Neural cell (in vitro differentiated cells): ENCODE measurements around the gene SEC14L3. TPM values are rescaled to one million over a fixed set of nuclear protein-coding genes. Genes with fewer than 3 reads are reported as not detected.

Experiments used
- H2AFZ ChIP-seq: fragments of 200-600, 300-800 bp; sonication (generic), shearing (Covaris generic); 2 replicates; pipeline ENCODE4 v1.6.0; 2014; ENCODE audit warnings: low read depth, mild to moderate bottlenecking, antibody characterized with exemption, low read length, moderate library complexity
- H3F3A ChIP-seq: fragments of 200-600 bp; shearing (Covaris generic); 2 replicates; pipeline ENCODE4 v1.6.1; 2016; ENCODE audit warnings: mild to moderate bottlenecking, moderate library complexity, mixed read lengths, antibody characterized with exemption, low read length; ENCODE audit not compliant: insufficient read depth, poor library complexity, severe bottlenecking
- H3K27ac ChIP-seq: fragments of 200-600, 300-800 bp; sonication (generic), shearing (Covaris generic); 2 replicates; pipeline ENCODE4 v1.5.1; 2014; ENCODE audit warnings: mild to moderate bottlenecking, low read length, moderate library complexity
- H3K27me3 ChIP-seq: fragments of 300-800, 200-600 bp; sonication (generic), shearing (Covaris generic); 2 replicates; pipeline ENCODE4 v1.6.0; 2014; ENCODE audit warnings: mild to moderate bottlenecking, low read depth, low read length, moderate library complexity; ENCODE audit not compliant: insufficient read depth
- H3K36me3 ChIP-seq: fragments of 300-800, 200-600 bp; sonication (generic), shearing (Covaris generic); 2 replicates; pipeline ENCODE4 v1.5.1; 2014; ENCODE audit warnings: mild to moderate bottlenecking, antibody characterized with exemption, low read length, moderate library complexity; ENCODE audit not compliant: insufficient read depth
- H3K4me2 ChIP-seq: fragments of 300-800, 200-600 bp; sonication (generic), shearing (Covaris generic); 2 replicates; pipeline ENCODE4 v1.6.0; 2014; ENCODE audit warnings: mild to moderate bottlenecking, low read length
- H3K4me3 ChIP-seq: fragments of 300-800, 200-600 bp; sonication (generic), shearing (Covaris generic); 2 replicates; pipeline ENCODE4 v1.5.1; 2014; ENCODE audit warnings: mild to moderate bottlenecking, low read length, moderate library complexity
- H3K79me2 ChIP-seq: fragments of 200-600 bp; shearing (Covaris generic); replicated peaks from 2 replicates; pipeline ENCODE4 v1.6.0; 2014; ENCODE audit warnings: mild to moderate bottlenecking, low read length, moderate library complexity; ENCODE audit not compliant: insufficient read depth
- H3K9ac ChIP-seq: fragments of 300-800, 200-600 bp; sonication (generic), shearing (Covaris generic); 2 replicates; pipeline ENCODE4 v1.6.1; 2016; ENCODE audit warnings: mild to moderate bottlenecking, low read length, mixed read lengths
- H3K9me2 ChIP-seq: fragments of 200-600 bp; shearing (Covaris generic); 2 replicates; pipeline ENCODE4 v1.6.1; 2016; ENCODE audit warnings: mild to moderate bottlenecking, low read length, mixed read lengths; ENCODE audit not compliant: insufficient read depth
- H3K9me3 ChIP-seq: fragments of 200-600, 300-800 bp; sonication (generic), shearing (Covaris generic); 2 replicates; pipeline ENCODE4 v1.6.1; 2016; ENCODE audit warnings: mild to moderate bottlenecking, mixed run types, low read length, moderate library complexity, mixed read lengths
- H4K20me1 ChIP-seq: fragments of 200-600 bp; shearing (Covaris generic); 2 replicates; pipeline ENCODE4 v1.6.1; 2016; ENCODE audit warnings: mild to moderate bottlenecking, mixed run types; ENCODE audit not compliant: insufficient read depth
- EZH2 ChIP-seq: fragments of 200-600, 300-800 bp; shearing (Covaris generic), sonication (generic); IDR thresholded peaks from 2 replicates; pipeline ENCODE4 v1.6.1; 2014; ENCODE audit warnings: antibody characterized with exemption, low read length, borderline replicate concordance, mild to moderate bottlenecking; ENCODE audit not compliant: insufficient read depth, poor library complexity, severe bottlenecking
- POLR2AphosphoS5 ChIP-seq: IDR thresholded peaks from 2 replicates; pipeline ENCODE4 v1.6.1; 2012
- RAD21 ChIP-seq: fragments of 450-650 bp; conservative IDR thresholded peaks from 2 replicates; pipeline ENCODE4 v1.6.1; 2014; ENCODE audit warnings: antibody characterized with exemption, mild to moderate bottlenecking, moderate library complexity
- SMC3 ChIP-seq: fragments of 450-650 bp; conservative IDR thresholded peaks from 2 replicates; pipeline ENCODE4 v1.6.1; 2014; ENCODE audit warnings: antibody characterized with exemption, mild to moderate bottlenecking, moderate library complexity; ENCODE audit not compliant: poor library complexity
- polyA plus RNA-seq: library from polyadenylated mRNA; depleted of rRNA; stranded (reverse); fragments of >200 nt; gene quantifications from 2 replicates; pipeline ENCODE4 v1.2.3, GENCODE V29; 2014
- TF ChIP-seq, protein P1 (sequence below): fragments of 450-650 bp; IDR thresholded peaks from 2 replicates; pipeline ENCODE4 v1.5.1; 2014; ENCODE audit warnings: antibody characterized with exemption, mild to moderate bottlenecking, moderate library complexity; ENCODE audit not compliant: poor library complexity, severe bottlenecking
- TF ChIP-seq, protein P2 (sequence below): IDR thresholded peaks from 2 replicates; pipeline ENCODE4 v1.6.1; 2012; ENCODE audit warnings: borderline replicate concordance

Gene SEC14L3
- polyA plus RNA-seq, 1 donor from 2014 or later = not detected

DNA sequence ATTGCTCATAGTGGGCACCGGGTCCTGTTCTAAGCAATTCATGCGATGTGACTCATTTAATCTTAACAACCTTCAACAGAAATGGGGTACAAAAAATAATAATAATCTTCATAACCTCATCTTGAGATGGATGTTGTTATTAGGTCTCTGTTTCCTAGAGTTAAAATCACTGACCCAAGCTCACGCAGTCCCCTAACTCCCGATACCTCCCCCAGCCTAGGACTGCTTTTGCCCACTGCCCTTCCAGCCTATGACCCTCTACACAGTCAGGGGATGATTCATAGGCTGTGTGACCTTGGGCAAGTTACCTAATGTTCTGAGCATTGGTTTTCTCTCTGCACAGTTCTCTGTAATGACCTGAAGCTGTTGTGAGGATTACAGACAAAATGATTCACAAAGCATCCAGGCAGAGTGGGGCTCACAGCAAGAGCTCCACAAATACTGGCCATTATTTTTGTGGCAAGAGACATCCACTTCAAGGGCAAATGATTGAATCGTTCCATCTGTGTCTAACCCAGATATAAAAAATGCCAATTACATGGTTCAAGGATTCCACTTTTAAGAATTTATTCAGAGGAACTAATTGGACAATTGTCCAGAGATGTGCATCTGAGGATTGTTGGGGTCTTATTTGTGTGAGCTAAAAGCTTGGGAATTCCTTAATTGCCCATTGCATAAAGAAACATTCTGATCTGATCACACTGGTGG lies 26.2 kb downstream of the SEC14L3 start:
- Histone ChIP-seq H2AFZ (no peak overlapping the region), H3F3A (no peaks in the 10 kb centered on the region)

DNA sequence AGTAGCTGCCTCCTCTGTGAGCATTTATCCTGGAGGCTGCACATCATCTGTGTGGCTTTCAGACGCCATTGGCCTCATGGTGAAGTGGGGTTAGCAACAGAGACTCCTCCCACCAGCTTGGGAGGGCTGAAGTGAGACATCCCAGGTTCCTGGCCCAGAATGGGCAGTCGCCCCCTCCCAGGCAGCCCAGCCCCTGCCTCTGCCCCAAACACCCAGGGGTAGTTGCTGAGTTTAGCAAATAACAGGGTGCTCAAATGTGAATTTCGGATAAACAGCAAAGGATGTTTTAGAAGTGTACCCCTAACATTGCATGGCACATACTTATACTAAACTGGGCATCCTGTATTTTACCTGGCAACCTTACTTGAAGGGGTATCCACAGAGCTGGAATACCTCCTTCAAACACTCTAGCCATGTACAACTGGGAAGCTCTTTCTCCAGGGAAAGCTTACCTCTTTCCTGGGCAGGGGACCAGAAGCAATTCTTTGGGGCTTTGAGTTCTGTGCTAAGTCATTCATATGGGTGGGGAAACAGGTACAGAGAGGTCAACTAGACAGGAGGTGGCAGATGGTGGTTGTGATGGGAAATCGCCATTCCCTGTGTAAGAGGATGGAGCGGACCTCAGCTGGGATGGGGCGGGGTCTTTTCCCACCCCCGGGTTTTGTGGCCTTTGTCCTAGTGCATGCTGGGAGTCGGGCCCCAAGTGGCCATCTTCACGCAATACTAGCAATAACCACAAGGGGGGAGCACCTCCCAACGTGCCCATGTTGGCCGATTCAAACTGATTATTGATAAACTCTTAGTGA lies 27.0 kb downstream of the SEC14L3 start:
- Histone ChIP-seq H3K27ac (no peak overlapping the region), H3K4me2 (no peak overlapping the region), H3K9ac (no peak overlapping the region)

More for the DNA sequence above, 26.2 kb downstream of the SEC14L3 start:
- no peak overlapping the region for H3K4me2 ChIP-seq
- H3K9ac ChIP-seq = no peak overlapping the region
- H3K9me2 ChIP-seq = no peaks in the 10 kb centered on the region
- no peaks in the 10 kb centered on the region for H4K20me1 ChIP-seq
- H3K27me3 ChIP-seq = no peaks in the 10 kb centered on the region
- no peaks in the 10 kb centered on the region for H3K9me3 ChIP-seq
- no peaks in the 10 kb centered on the region for H3K36me3 ChIP-seq
- no peak overlapping the region for H3K27ac ChIP-seq
- TF ChIP-seq, protein P1, sequence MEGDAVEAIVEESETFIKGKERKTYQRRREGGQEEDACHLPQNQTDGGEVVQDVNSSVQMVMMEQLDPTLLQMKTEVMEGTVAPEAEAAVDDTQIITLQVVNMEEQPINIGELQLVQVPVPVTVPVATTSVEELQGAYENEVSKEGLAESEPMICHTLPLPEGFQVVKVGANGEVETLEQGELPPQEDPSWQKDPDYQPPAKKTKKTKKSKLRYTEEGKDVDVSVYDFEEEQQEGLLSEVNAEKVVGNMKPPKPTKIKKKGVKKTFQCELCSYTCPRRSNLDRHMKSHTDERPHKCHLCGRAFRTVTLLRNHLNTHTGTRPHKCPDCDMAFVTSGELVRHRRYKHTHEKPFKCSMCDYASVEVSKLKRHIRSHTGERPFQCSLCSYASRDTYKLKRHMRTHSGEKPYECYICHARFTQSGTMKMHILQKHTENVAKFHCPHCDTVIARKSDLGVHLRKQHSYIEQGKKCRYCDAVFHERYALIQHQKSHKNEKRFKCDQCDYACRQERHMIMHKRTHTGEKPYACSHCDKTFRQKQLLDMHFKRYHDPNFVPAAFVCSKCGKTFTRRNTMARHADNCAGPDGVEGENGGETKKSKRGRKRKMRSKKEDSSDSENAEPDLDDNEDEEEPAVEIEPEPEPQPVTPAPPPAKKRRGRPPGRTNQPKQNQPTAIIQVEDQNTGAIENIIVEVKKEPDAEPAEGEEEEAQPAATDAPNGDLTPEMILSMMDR = peak; percentile 4
- no peak for TF ChIP-seq RAD21
- no peak overlapping the region for H3K4me3 ChIP-seq
- no peaks in the 10 kb centered on the region for H3K79me2 ChIP-seq

More for the DNA sequence above, 27.0 kb downstream of the SEC14L3 start:
- Histone ChIP-seq H3F3A (no peaks in the 10 kb centered on the region), H3K9me2 (no peaks in the 10 kb centered on the region), H3K9me3 (no peaks in the 10 kb centered on the region), H3K27me3 (no peaks in the 10 kb centered on the region), H2AFZ (no peak overlapping the region), H3K4me3 (no peak overlapping the region), H4K20me1 (no peaks in the 10 kb centered on the region), H3K36me3 (no peaks in the 10 kb centered on the region), H3K79me2 (no peaks in the 10 kb centered on the region)
- TF ChIP-seq SMC3 (peak; percentile 47), RAD21 (peak; percentile 62), POLR2AphosphoS5 (no peak), EZH2 (no peak)
- TF ChIP-seq, protein P1 = peak; percentile 59
- TF ChIP-seq, protein P2, sequence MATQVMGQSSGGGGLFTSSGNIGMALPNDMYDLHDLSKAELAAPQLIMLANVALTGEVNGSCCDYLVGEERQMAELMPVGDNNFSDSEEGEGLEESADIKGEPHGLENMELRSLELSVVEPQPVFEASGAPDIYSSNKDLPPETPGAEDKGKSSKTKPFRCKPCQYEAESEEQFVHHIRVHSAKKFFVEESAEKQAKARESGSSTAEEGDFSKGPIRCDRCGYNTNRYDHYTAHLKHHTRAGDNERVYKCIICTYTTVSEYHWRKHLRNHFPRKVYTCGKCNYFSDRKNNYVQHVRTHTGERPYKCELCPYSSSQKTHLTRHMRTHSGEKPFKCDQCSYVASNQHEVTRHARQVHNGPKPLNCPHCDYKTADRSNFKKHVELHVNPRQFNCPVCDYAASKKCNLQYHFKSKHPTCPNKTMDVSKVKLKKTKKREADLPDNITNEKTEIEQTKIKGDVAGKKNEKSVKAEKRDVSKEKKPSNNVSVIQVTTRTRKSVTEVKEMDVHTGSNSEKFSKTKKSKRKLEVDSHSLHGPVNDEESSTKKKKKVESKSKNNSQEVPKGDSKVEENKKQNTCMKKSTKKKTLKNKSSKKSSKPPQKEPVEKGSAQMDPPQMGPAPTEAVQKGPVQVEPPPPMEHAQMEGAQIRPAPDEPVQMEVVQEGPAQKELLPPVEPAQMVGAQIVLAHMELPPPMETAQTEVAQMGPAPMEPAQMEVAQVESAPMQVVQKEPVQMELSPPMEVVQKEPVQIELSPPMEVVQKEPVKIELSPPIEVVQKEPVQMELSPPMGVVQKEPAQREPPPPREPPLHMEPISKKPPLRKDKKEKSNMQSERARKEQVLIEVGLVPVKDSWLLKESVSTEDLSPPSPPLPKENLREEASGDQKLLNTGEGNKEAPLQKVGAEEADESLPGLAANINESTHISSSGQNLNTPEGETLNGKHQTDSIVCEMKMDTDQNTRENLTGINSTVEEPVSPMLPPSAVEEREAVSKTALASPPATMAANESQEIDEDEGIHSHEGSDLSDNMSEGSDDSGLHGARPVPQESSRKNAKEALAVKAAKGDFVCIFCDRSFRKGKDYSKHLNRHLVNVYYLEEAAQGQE = no peak
